Fibroblast of peridontal ligament (primary cell): ENCODE results near the gene CABCOCO1.

ENCODE experiments used
- DNase-seq: peaks from one replicate; pipeline ENCODE4 v3.0.0-alpha.2; 2010; ENCODE audit errors: extremely low read depth

Gene CABCOCO1

GRCh38 chr10:61784354-61785133, 121.8 kb downstream of the CABCOCO1 start:
- DNase-seq: no peak

- DNase-seq: peak; percentile 57
Measured at GRCh38 chr10:61785473-61786105, 122.9 kb downstream of the CABCOCO1 start.

GRCh38 chr10:61786728-61787127, 124.0 kb downstream of the CABCOCO1 start:
- peak; percentile 93 for DNase-seq

- no peak for DNase-seq
Measured at GRCh38 chr10:61787170-61787569, 124.4 kb downstream of the CABCOCO1 start.

GRCh38 chr10:61789031-61789430, 126.3 kb downstream of the CABCOCO1 start:
- DNase-seq: no peak

GRCh38 chr10:61791216-61791615, 128.5 kb downstream of the CABCOCO1 start:
- DNase-seq: peak; percentile 90

GRCh38 chr10:61792097-61792716, 129.5 kb downstream of the CABCOCO1 start:
- no peak for DNase-seq

GRCh38 chr10:61792921-61793320, 130.2 kb downstream of the CABCOCO1 start:
- no peak for DNase-seq

GRCh38 chr10:61793760-61794703, 131.3 kb downstream of the CABCOCO1 start:
- peak; percentile 75 for DNase-seq

GRCh38 chr10:61795147-61795546, 132.4 kb downstream of the CABCOCO1 start:
- no peak for DNase-seq

- DNase-seq: no peak
Measured at GRCh38 chr10:61795551-61795950, 132.8 kb downstream of the CABCOCO1 start.

GRCh38 chr10:61796785-61797184, 134.1 kb downstream of the CABCOCO1 start:
- no peak for DNase-seq

- DNase-seq: no peak
Measured at GRCh38 chr10:61797304-61798153, 134.8 kb downstream of the CABCOCO1 start.

- DNase-seq: peak; percentile 45
Measured at GRCh38 chr10:61798713-61799112, 136.0 kb downstream of the CABCOCO1 start.

- DNase-seq: no peak
Measured at GRCh38 chr10:61801484-61801883, 138.8 kb downstream of the CABCOCO1 start.

GRCh38 chr10:61803269-61803668, 140.5 kb downstream of the CABCOCO1 start:
- DNase-seq: no peak

GRCh38 chr10:61804414-61804813, 141.7 kb downstream of the CABCOCO1 start:
- peak; percentile 61 for DNase-seq

- no peak for DNase-seq
Measured at GRCh38 chr10:61805091-61805490, 142.4 kb downstream of the CABCOCO1 start.

GRCh38 chr10:61810263-61810662, 147.5 kb downstream of the CABCOCO1 start:
- DNase-seq: no peak

- DNase-seq: no peak
Measured at GRCh38 chr10:61812052-61812721, 149.5 kb downstream of the CABCOCO1 start.
